Measurements from ENCODE around the gene MGRN1. TPM values are rescaled to one million over a fixed set of nuclear protein-coding genes. Genes with fewer than 3 reads are reported as not detected.

The MGRN1 gene
- total RNA-seq, 3 donors from 2014 or later, result 26.7 to 28.5 (median 27.9) TPM

- no peaks in the 10 kb centered on the region for H3K9me3 ChIP-seq
- TF ChIP-seq, protein P1, sequence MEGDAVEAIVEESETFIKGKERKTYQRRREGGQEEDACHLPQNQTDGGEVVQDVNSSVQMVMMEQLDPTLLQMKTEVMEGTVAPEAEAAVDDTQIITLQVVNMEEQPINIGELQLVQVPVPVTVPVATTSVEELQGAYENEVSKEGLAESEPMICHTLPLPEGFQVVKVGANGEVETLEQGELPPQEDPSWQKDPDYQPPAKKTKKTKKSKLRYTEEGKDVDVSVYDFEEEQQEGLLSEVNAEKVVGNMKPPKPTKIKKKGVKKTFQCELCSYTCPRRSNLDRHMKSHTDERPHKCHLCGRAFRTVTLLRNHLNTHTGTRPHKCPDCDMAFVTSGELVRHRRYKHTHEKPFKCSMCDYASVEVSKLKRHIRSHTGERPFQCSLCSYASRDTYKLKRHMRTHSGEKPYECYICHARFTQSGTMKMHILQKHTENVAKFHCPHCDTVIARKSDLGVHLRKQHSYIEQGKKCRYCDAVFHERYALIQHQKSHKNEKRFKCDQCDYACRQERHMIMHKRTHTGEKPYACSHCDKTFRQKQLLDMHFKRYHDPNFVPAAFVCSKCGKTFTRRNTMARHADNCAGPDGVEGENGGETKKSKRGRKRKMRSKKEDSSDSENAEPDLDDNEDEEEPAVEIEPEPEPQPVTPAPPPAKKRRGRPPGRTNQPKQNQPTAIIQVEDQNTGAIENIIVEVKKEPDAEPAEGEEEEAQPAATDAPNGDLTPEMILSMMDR (IDR thresholded peaks at IDR 0.05), result no peak
- TF ChIP-seq POLR2AphosphoS5 (IDR thresholded peaks at IDR 0.05) (no peak), POLR2A (IDR thresholded peaks at IDR 0.05) (no peak)
- H3K4me3 ChIP-seq, result no peak overlapping the region
- H3K36me3 ChIP-seq, result no peaks in the 10 kb centered on the region
- no peak for DNase-seq (ENCODE audit: low spot score in 2 of 2)
- H3K27ac ChIP-seq, result peak overlapping the region in 1 of 2 donors; percentile 52
- intact Hi-C loops (cut with DNase I; ENCODE audit: low total_unique reads), result no loop called here
- H3K4me1 ChIP-seq, result peaks cover 0 to 15% of the 10 kb centered on the region in 2 donors
- H3K27me3 ChIP-seq, result no peaks in the 10 kb centered on the region
Observed at GRCh38 chr16:4663465-4663776, 38.8 kb downstream of the MGRN1 start.

- TF ChIP-seq POLR2AphosphoS5 (IDR thresholded peaks at IDR 0.05) (no peak), POLR2A (IDR thresholded peaks at IDR 0.05) (no peak)
- TF ChIP-seq, protein P1 (IDR thresholded peaks at IDR 0.05), result no peak
- no peak overlapping the region for H3K4me3 ChIP-seq
- DNase-seq (ENCODE audit: low spot score in 2 of 2), result no peak
- no peaks in the 10 kb centered on the region for H3K27me3 ChIP-seq
- intact Hi-C loops (cut with DNase I; ENCODE audit: low total_unique reads), result no loop called here
- H3K36me3 ChIP-seq, result no peaks in the 10 kb centered on the region
- peaks cover 0 to 15% of the 10 kb centered on the region in 2 donors for H3K4me1 ChIP-seq
- H3K27ac ChIP-seq, result peak overlapping the region in 1 of 2 donors; percentile 52
- H3K9me3 ChIP-seq, result no peaks in the 10 kb centered on the region
Observed at GRCh38 chr16:4663777-4664465, 39.3 kb downstream of the MGRN1 start.

DNA sequence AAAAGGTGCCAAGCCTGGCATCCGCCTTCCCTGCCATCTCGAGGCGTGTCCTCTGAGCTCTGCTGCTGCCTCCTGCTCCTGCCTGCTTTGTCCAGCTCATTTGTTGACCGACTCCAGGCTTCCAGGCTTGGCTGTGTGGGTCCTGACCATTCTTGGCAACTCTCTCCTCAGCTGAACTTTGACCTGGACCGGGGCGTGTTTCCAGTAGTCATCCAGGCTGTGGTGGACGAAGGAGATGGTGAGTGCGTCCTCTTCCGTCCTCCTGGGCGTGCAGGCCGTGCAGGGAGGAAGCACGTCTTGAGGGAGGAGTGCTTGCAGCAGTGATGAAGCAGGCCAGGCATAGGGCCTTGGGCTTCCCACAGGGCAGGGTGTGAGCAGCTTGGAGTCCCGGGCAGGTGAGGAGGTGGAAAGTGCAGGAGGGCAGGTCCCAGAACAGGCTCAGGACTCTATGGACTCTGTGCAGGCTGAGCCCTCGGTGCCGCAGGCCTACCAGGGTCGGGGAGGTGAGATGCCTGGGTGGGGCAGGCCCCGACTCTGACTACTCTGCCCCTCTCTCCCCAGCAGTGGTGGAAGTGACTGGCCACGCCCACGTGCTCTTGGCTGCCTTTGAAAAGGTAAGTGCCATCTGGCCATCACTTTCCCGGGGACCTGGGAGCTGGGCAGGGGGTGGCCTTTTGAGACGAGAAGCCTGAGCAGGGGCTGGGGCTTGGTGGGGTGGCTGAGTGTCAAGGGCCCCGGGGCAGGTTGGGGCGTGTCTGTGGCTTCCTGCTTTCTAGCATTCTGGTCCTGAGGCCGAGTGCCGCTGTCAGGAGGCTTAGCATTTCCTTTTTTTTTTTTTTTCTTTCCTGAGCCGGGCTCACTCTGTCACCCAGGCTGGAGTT is 40.2 kb downstream of the MGRN1 start:
- TF ChIP-seq, protein P1 (IDR thresholded peaks at IDR 0.05), result no peak
- TF ChIP-seq POLR2A (IDR thresholded peaks at IDR 0.05) (no peak), POLR2AphosphoS5 (IDR thresholded peaks at IDR 0.05) (no peak)
- Histone ChIP-seq H3K27ac (peak overlapping the region in 1 of 2 donors; percentile 52), H3K4me1 (peaks cover 0 to 15% of the 10 kb centered on the region in 2 donors), H3K36me3 (no peaks in the 10 kb centered on the region), H3K9me3 (no peaks in the 10 kb centered on the region), H3K27me3 (no peaks in the 10 kb centered on the region), H3K4me3 (no peak overlapping the region)
- intact Hi-C loops (cut with DNase I; ENCODE audit: low total_unique reads), result no loop called here
- no peak for DNase-seq (ENCODE audit: low spot score in 2 of 2)

GRCh38 chr16:4666537-4667202 is 42.0 kb downstream of the MGRN1 start:
- H3K27me3 ChIP-seq, result no peaks in the 10 kb centered on the region
- TF ChIP-seq POLR2A (IDR thresholded peaks at IDR 0.05), result no peak
- TF ChIP-seq, protein P1 (IDR thresholded peaks at IDR 0.05), result no peak
- no peak for TF ChIP-seq POLR2AphosphoS5 (IDR thresholded peaks at IDR 0.05)
- no peak for DNase-seq (ENCODE audit: low spot score in 2 of 2)
- H3K27ac ChIP-seq, result no peak overlapping the region
- no peaks in the 10 kb centered on the region for H3K9me3 ChIP-seq
- H3K4me1 ChIP-seq, result peaks cover 0 to 3% of the 10 kb centered on the region in 2 donors
- intact Hi-C loops (cut with DNase I; ENCODE audit: low total_unique reads), result no loop called here
- H3K4me3 ChIP-seq, result no peak overlapping the region
- H3K36me3 ChIP-seq, result no peaks in the 10 kb centered on the region
